T-helper 2 cell treated with Interferon-gamma antibody and Interleukin-4, amounts not matched to agents 5 μg/mL and 100 μg/mL, for 36 hours (primary cell): Measurements from ENCODE around the gene PTGIR.
A peak's percentile ranks its signal among the peaks of the same experiment; 100 is the strongest.

Source experiments
- DNase-seq: peaks from one replicate; pipeline ENCODE4 v3.0.0; 2021; ENCODE audit warnings: low spot score
- H3K27ac Mint-ChIP-seq: one replicate; pipeline ENCODE4 v1.8.0; 2021; ENCODE audit warnings: mild to moderate bottlenecking, mixed read lengths
- H3K27me3 Mint-ChIP-seq: one replicate; pipeline ENCODE4 v1.8.0; 2021; ENCODE audit warnings: low read depth, mixed read lengths
- H3K36me3 Mint-ChIP-seq: one replicate; pipeline ENCODE4 v1.8.0; 2021; ENCODE audit warnings: low read depth, mixed read lengths
- H3K4me1 Mint-ChIP-seq: one replicate; pipeline ENCODE4 v1.8.0; 2021; ENCODE audit warnings: low read depth, mixed read lengths
- H3K4me3 Mint-ChIP-seq: one replicate; pipeline ENCODE4 v1.8.0; 2022; ENCODE audit warnings: mild to moderate bottlenecking, moderate library complexity, mixed read lengths
- H3K9me3 Mint-ChIP-seq: one replicate; pipeline ENCODE4 v1.8.0; 2021; ENCODE audit warnings: mixed read lengths

The PTGIR gene

GRCh38 chr19:46586294-46586693 is 38.6 kb downstream of the PTGIR start:
- H3K27ac Mint-ChIP-seq = no peak overlapping the region
- no peaks in the 10 kb centered on the region for H3K36me3 Mint-ChIP-seq
- no peaks in the 10 kb centered on the region for H3K9me3 Mint-ChIP-seq
- peaks cover 29% of the 10 kb centered on the region for H3K27me3 Mint-ChIP-seq
- DNase-seq = no peak
- H3K4me3 Mint-ChIP-seq = no peak overlapping the region
- H3K4me1 Mint-ChIP-seq = peaks cover 8% of the 10 kb centered on the region

DNA sequence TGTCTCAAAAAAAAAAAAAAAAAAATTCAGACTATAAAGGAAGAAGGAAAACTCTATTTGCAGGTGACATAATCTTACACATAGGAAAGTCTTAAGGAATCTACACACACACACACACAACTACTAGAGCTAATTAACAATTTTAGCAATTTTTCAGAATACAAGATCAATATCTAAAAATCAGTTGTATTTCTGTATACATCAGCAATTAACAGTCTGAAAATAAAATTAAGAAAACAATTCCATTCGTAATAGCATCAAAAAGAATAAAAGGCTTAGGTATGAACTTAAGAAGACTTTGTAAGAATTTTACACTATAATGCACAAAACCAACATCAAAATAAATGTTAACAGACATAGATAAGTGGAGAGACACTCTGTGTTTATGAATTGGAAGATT is 39.4 kb downstream of the PTGIR start:
- Mint-ChIP-seq H3K9me3 (no peaks in the 10 kb centered on the region), H3K27me3 (peaks cover 29% of the 10 kb centered on the region), H3K4me1 (peaks cover 8% of the 10 kb centered on the region), H3K36me3 (no peaks in the 10 kb centered on the region), H3K27ac (no peak overlapping the region), H3K4me3 (no peak overlapping the region)
- no peak for DNase-seq

- Mint-ChIP-seq H3K27ac (no peak overlapping the region), H3K27me3 (peaks cover 10% of the 10 kb centered on the region), H3K4me3 (no peak overlapping the region), H3K9me3 (no peaks in the 10 kb centered on the region), H3K4me1 (peaks cover 10% of the 10 kb centered on the region), H3K36me3 (no peaks in the 10 kb centered on the region)
- DNase-seq = no peak
Measured at GRCh38 chr19:46580247-46580646, 44.6 kb downstream of the PTGIR start.

DNA sequence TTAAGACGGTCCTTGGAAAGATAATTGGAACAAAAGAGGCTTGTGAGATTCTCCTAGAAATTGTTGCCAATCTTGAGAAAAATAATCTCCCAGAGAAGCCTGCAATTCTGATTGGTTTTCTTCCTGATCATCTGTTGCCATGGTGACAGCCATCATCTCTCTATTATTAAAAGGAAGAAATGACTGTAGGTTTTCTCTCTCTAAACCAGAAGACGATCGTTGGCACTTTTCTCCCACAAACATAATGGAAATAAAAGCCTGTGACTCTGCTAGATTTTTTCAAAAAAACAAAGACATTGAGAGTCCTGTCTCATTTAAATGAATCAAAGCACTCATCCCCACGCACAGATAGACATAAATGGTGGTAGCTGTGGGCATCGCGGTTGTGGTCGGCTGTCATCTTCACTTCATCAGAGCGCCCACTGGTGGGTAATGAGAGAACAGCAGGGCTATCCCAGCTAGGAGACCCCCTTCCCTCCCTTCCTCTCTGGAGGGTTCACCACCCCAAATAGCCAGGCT is 45.5 kb downstream of the PTGIR start:
- Mint-ChIP-seq H3K9me3 (no peaks in the 10 kb centered on the region), H3K4me1 (peaks cover 14% of the 10 kb centered on the region), H3K36me3 (no peaks in the 10 kb centered on the region), H3K4me3 (no peak overlapping the region), H3K27me3 (peaks cover 6% of the 10 kb centered on the region), H3K27ac (no peak overlapping the region)
- DNase-seq = no peak

DNA sequence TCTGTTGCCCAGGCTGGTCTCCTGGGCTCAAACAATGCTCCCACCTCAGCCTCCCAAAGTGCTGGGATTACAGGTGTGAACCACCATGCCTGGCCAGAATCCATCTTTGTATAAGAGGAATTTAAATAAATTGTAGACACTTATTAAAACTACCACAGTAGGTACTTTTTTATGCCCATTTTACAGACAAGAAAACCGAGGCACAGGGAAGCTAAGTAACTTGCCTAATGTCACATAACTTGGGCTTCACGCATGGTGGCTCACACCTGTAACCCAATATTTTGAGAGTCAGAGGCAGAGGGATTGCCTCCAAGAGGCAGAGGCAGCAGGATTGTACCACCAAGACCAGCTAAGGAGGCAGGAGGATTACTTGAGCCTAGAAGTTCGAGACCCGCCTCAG is 46.4 kb downstream of the PTGIR start:
- Mint-ChIP-seq H3K9me3 (no peaks in the 10 kb centered on the region), H3K27ac (no peak overlapping the region), H3K4me1 (peaks cover 15% of the 10 kb centered on the region), H3K4me3 (no peak overlapping the region), H3K36me3 (no peaks in the 10 kb centered on the region), H3K27me3 (peaks cover 3% of the 10 kb centered on the region)
- no peak for DNase-seq

- H3K36me3 Mint-ChIP-seq = no peaks in the 10 kb centered on the region
- H3K27me3 Mint-ChIP-seq = peaks cover 10% of the 10 kb centered on the region
- DNase-seq = peak; percentile 37
- H3K27ac Mint-ChIP-seq = no peak overlapping the region
- H3K4me1 Mint-ChIP-seq = peaks cover 17% of the 10 kb centered on the region
- peak overlapping the region; percentile 30 for H3K4me3 Mint-ChIP-seq
- H3K9me3 Mint-ChIP-seq = no peaks in the 10 kb centered on the region
Measured at GRCh38 chr19:46574533-46574932, 50.4 kb downstream of the PTGIR start.

DNA sequence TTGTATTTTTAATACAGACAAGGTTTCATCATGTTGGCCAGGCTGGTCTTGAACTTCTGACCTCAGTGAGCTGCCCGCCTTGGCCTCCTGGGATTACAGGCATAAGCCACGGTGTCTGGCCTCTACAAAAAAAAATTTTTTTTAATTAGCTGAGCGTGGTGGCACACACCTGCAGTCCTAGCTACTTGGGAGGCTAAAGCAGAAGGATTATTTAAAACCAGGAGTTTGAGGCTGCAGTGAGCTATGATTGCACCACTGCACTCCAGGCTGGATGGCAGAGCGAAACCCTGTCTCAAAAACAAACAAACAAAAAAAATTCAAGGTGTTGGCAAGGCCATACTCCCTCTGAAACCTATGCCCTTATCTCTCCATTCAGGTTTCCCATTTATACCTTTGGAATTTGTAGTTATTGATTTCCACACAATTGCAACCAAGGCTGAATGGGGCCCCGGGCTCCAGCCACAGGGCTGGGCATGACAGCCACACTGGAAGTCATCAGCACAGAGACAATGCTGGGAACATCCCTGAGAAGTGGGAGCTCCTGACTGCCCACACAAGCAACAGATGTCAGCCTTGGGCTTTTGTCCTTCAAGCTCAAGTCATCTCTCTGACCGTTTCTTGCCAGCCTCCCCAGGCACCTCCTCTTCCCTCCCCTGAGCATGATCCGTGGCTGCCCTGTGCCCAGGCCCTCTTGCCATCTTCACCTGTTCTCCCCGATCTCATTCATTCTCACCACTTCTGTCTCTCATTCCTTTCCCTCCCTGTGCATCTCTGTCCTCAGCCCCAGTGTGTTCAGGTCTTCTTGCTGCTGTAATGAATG is 51.0 kb downstream of the PTGIR start:
- Mint-ChIP-seq H3K4me1 (peaks cover 14% of the 10 kb centered on the region), H3K27me3 (peaks cover 10% of the 10 kb centered on the region), H3K9me3 (no peaks in the 10 kb centered on the region), H3K36me3 (no peaks in the 10 kb centered on the region), H3K4me3 (peak overlapping the region; percentile 30), H3K27ac (no peak overlapping the region)
- DNase-seq = no peak

- no peak overlapping the region for H3K4me3 Mint-ChIP-seq
- no peak overlapping the region for H3K27ac Mint-ChIP-seq
- peaks cover 10% of the 10 kb centered on the region for H3K27me3 Mint-ChIP-seq
- DNase-seq = no peak
- H3K4me1 Mint-ChIP-seq = peaks cover 14% of the 10 kb centered on the region
- no peaks in the 10 kb centered on the region for H3K36me3 Mint-ChIP-seq
- H3K9me3 Mint-ChIP-seq = no peaks in the 10 kb centered on the region
Measured at GRCh38 chr19:46571495-46571894, 53.4 kb downstream of the PTGIR start.
